ENCODE data around the gene VWA8. TPM values are rescaled to one million over a fixed set of nuclear protein-coding genes. Genes with fewer than 3 reads are reported as not detected.

The VWA8 gene
- total and polyA plus RNA-seq, 2 experiments from 2014 or later: 6.3 to 24.6 TPM

DNA sequence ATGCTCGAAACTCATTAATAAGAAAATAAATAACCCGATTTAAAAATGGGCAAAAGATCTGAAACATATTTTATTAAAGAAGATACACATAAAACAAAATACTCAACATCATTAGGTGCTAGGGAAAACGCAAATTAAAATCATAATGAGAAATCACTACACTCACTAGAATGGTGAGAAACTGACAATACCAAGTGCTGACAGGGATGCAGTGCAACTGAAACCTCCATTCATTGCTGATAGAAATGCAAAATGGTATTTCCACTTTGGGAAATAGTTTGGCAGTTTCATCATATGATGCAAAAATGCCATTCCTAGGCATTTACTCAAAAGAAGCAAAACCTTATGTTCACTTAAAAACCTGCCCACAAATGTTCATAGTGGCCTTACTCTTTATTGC, 278.1 kb downstream of the VWA8 start:
- TF ChIP-seq, protein P1, sequence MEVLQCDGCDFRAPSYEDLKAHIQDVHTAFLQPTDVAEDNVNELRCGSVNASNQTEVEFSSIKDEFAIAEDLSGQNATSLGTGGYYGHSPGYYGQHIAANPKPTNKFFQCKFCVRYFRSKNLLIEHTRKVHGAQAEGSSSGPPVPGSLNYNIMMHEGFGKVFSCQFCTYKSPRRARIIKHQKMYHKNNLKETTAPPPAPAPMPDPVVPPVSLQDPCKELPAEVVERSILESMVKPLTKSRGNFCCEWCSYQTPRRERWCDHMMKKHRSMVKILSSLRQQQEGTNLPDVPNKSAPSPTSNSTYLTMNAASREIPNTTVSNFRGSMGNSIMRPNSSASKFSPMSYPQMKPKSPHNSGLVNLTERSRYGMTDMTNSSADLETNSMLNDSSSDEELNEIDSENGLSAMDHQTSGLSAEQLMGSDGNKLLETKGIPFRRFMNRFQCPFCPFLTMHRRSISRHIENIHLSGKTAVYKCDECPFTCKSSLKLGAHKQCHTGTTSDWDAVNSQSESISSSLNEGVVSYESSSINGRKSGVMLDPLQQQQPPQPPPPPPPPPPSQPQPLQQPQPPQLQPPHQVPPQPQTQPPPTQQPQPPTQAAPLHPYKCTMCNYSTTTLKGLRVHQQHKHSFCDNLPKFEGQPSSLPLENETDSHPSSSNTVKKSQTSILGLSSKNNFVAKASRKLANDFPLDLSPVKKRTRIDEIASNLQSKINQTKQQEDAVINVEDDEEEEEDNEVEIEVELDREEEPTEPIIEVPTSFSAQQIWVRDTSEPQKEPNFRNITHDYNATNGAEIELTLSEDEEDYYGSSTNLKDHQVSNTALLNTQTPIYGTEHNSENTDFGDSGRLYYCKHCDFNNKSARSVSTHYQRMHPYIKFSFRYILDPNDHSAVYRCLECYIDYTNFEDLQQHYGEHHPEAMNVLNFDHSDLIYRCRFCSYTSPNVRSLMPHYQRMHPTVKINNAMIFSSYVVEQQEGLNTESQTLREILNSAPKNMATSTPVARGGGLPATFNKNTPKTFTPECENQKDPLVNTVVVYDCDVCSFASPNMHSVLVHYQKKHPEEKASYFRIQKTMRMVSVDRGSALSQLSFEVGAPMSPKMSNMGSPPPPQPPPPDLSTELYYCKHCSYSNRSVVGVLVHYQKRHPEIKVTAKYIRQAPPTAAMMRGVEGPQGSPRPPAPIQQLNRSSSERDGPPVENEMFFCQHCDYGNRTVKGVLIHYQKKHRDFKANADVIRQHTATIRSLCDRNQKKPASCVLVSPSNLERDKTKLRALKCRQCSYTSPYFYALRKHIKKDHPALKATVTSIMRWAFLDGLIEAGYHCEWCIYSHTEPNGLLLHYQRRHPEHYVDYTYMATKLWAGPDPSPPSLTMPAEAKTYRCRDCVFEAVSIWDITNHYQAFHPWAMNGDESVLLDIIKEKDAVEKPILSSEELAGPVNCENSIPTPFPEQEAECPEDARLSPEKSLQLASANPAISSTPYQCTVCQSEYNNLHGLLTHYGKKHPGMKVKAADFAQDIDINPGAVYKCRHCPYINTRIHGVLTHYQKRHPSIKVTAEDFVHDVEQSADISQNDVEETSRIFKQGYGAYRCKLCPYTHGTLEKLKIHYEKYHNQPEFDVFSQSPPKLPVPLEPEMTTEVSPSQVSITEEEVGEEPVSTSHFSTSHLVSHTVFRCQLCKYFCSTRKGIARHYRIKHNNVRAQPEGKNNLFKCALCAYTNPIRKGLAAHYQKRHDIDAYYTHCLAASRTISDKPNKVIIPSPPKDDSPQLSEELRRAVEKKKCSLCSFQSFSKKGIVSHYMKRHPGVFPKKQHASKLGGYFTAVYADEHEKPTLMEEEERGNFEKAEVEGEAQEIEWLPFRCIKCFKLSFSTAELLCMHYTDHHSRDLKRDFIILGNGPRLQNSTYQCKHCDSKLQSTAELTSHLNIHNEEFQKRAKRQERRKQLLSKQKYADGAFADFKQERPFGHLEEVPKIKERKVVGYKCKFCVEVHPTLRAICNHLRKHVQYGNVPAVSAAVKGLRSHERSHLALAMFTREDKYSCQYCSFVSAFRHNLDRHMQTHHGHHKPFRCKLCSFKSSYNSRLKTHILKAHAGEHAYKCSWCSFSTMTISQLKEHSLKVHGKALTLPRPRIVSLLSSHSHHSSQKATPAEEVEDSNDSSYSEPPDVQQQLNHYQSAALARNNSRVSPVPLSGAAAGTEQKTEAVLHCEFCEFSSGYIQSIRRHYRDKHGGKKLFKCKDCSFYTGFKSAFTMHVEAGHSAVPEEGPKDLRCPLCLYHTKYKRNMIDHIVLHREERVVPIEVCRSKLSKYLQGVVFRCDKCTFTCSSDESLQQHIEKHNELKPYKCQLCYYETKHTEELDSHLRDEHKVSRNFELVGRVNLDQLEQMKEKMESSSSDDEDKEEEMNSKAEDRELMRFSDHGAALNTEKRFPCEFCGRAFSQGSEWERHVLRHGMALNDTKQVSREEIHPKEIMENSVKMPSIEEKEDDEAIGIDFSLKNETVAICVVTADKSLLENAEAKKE (CRISPR knock-in tag; IDR thresholded peaks at IDR 0.05): no peak
- no peak overlapping the region for H3K4me2 ChIP-seq
- H3F3A ChIP-seq (replicated peaks; ENCODE audit: low read depth): no peaks in the 10 kb centered on the region
- no peaks in the 10 kb centered on the region for H4K20me1 ChIP-seq (replicated peaks; ENCODE audit: insufficient read depth)
- H3K4me1 ChIP-seq (ENCODE audit: insufficient read depth): peaks cover 30% of the 10 kb centered on the region
- no peaks in the 10 kb centered on the region for H3K79me2 ChIP-seq (replicated peaks; ENCODE audit: insufficient read depth)
- Mint-ChIP-seq H3K9me3 (no peaks in the 10 kb centered on the region), H3K27me3 (ENCODE audit: insufficient read depth, low read depth, poor library complexity) (no peaks in the 10 kb centered on the region), H3K4me1 (peaks cover 34% of the 10 kb centered on the region), H3K27ac (no peak overlapping the region), H3K36me3 (ENCODE audit: low read depth) (peaks cover 9% of the 10 kb centered on the region; the same call in 2 of the 3 replicates), H3K4me3 (no peak overlapping the region)
- no peaks in the 10 kb centered on the region for H3K27me3 ChIP-seq (ENCODE audit: insufficient read depth)
- 0 out of 2 replicates have a peak, but pooled peaks cover 3% of the 10 kb centered on the region for H3K9me2 ChIP-seq (ENCODE audit: insufficient read depth)
- no peak for DNase-seq (ENCODE audit: low spot score)
- H3K36me3 ChIP-seq (ENCODE audit: insufficient read depth): no peaks in the 10 kb centered on the region
- H2AFZ ChIP-seq: no peak overlapping the region
- H3K4me3 ChIP-seq: no peak overlapping the region
- H3K27ac ChIP-seq (ENCODE audit: low read depth): no peak overlapping the region
- no peak for ATAC-seq

DNA sequence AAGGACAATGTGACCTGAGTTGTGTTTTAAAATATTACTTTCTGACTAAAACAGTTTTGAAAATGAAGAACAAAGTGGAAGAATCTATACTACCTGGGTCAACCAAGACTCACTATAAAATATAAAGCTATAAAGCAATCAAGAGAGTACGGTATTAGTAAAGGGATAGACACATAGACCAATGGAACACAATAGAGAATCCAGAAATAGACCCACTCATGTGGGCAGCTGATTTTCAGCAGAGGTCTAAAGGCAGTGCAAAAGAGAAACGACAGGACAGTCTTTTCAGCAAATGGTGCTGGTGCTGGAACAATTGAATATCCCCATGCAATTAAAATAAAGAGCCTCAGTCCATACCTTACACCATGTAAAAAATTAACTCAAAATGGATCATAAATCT, 278.9 kb downstream of the VWA8 start:
- no peaks in the 10 kb centered on the region for H4K20me1 ChIP-seq (replicated peaks; ENCODE audit: insufficient read depth)
- H3K4me1 Mint-ChIP-seq: peaks cover 34% of the 10 kb centered on the region
- no peak for TF ChIP-seq NANOG (IDR thresholded peaks at IDR 0.05; ENCODE audit: borderline replicate concordance)
- TF ChIP-seq JUNB (IDR thresholded peaks at IDR 0.05; ENCODE audit: unreplicated experiment): no peak
- TF ChIP-seq, protein P1 (CRISPR knock-in tag; IDR thresholded peaks at IDR 0.05): no peak

More for the DNA sequence above, 278.9 kb downstream of the VWA8 start:
- Histone ChIP-seq H3K27ac (ENCODE audit: low read depth) (no peak overlapping the region), H3K79me2 (replicated peaks; ENCODE audit: insufficient read depth) (no peaks in the 10 kb centered on the region), H3K4me2 (no peak overlapping the region), H3K36me3 (ENCODE audit: insufficient read depth) (no peaks in the 10 kb centered on the region), H3F3A (replicated peaks; ENCODE audit: low read depth) (no peaks in the 10 kb centered on the region), H3K4me1 (ENCODE audit: insufficient read depth) (peaks cover 30% of the 10 kb centered on the region), H3K27me3 (ENCODE audit: insufficient read depth) (no peaks in the 10 kb centered on the region), H3K9me2 (ENCODE audit: insufficient read depth) (0 out of 2 replicates have a peak, but pooled peaks cover 3% of the 10 kb centered on the region), H2AFZ (no peak overlapping the region), H3K4me3 (no peak overlapping the region)
- peaks cover 9% of the 10 kb centered on the region; the same call in 2 of the 3 replicates for H3K36me3 Mint-ChIP-seq (ENCODE audit: low read depth)
- H3K27me3 Mint-ChIP-seq (ENCODE audit: insufficient read depth, low read depth, poor library complexity): no peaks in the 10 kb centered on the region
- no peak overlapping the region for H3K27ac Mint-ChIP-seq
- DNase-seq (ENCODE audit: low spot score) (no peak), ATAC-seq (no peak)
- H3K4me3 Mint-ChIP-seq: no peak overlapping the region
- H3K9me3 Mint-ChIP-seq: no peaks in the 10 kb centered on the region

Measured in GM23338 (cell line).